NCI-H2196 treated with DMSO at 0.1 percent for 48 hours (cell line): ENCODE measurements around the gene IFNG.

Experiments used
- DNase-seq: peaks from one replicate; lab custom pipeline; 2025; ENCODE audit not compliant: unreplicated experiment; lab: John Stamatoyannopoulos, UW

IFNG gene

DNA sequence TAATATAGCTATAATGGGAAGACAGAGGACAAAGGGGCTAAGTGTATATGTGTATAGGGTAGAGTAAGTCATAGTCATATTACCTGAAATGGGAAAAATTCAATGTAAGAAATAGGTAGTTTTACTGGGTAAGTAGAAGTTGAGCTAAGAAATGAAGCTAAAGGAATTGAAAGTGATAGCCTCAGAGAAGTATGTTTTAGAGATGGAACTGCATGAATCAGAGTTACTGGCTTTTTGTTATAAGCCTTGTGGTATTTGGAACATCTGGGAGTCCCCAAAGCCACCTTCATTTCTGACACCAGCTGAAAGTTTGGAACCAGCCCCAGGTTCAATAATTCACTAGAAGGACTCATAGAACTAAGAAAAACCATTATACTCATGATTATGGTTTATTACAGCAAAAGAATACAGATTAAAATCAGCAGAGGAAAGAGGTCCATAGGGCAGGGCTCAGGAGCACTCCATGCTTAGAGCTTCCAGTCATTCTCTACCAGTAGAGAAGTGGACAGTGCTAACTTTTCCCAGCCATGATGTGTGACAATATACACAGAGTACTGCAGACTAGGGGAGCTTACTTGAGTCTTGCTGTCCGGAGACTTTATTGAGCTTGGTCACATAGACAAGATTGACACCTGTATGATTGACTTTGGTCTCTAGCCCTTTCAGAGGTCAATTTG is 9.8 kb upstream of the IFNG start:
- DNase-seq = no peak

DNA sequence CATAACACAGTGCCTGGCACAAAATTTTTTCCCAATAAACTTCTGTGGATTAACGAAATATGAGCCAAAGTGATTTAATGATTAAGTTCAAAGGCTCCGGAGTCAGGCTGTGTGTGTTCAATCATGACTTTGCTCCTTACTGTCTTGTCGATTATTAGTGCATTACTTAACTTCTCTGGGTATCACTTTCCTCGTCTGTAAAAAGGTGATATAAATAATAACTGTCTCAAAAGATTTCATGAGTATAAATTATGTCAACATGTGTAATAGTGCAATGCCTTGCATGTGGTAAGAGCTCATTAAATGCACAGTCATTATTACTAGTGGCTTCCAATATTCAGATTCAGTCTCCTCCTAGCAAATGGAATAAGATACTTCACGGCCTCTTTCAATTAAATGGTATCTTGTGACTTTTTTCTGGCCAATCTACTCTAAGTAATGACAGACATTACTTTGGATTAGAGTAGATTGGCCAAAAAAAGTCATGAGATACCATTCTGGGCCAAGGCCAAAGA is 6.8 kb upstream of the IFNG start:
- DNase-seq = no peak

- no peak for DNase-seq
These were observed 4.1 kb upstream of the IFNG start for GRCh38 chr12:68163560-68164081.

DNA sequence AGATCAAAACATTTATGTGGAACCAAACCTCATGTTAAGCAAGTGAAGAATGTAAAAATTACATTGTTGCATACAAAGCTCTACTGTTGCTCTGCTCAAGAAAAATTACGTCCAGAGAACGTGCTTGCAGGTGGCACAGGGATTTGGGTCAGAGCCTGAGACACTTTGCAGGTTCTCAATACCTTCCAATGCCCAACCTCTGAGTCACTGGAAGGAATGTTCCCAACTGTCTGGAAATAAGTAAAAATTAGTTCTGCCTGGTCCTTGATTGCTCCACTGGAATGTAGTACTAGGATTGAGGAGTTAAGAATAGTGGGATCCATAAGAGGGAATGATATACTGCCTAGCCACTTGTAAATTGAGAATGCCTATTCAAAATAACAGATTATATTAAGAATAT is 2.8 kb upstream of the IFNG start:
- no peak for DNase-seq

DNA sequence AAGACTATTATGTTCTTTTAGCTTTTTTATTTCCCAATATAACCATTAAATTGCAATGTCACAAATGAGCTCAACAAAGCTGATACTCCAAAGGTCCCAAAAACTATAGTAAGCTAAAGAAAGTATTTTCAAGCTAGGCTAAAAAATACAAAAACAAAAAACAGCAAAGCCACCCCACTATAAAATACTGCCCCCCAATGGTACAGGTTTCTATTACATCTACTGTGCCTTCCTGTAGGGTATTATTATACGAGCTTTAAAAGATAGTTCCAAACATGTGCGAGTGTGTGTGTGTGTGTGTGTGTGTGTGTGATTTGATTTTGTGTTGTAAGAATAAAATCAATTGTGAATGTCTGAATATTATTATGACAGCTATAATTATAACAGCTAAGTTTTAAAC is 1.1 kb downstream of the IFNG start:
- DNase-seq = no peak

- DNase-seq = no peak
These were observed 2.2 kb downstream of the IFNG start for GRCh38 chr12:68157380-68157779.

DNA sequence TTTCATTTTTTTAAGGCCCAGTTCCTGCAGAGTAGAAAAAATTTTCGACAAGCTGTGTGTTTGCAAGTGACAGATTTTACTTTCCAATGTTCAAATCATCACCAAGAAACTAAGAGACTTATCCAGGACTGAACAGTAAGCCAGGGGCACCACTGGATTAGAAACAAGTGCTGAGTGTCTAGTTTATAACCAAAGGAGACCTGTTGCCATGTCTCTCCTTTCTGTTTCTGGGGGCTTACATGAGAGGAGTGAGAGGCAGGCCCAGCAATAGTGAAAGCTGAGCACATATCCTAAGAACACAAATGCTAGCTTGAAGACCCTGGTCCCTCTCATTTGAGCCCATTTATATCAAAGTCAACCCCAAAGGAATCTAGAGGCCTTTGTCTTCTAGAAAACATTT is 2.9 kb downstream of the IFNG start:
- no peak for DNase-seq

GRCh38 chr12:68154779-68155178 is 4.8 kb downstream of the IFNG start:
- no peak for DNase-seq

- DNase-seq = no peak
These were observed 11.1 kb downstream of the IFNG start for GRCh38 chr12:68148261-68148951.

DNA sequence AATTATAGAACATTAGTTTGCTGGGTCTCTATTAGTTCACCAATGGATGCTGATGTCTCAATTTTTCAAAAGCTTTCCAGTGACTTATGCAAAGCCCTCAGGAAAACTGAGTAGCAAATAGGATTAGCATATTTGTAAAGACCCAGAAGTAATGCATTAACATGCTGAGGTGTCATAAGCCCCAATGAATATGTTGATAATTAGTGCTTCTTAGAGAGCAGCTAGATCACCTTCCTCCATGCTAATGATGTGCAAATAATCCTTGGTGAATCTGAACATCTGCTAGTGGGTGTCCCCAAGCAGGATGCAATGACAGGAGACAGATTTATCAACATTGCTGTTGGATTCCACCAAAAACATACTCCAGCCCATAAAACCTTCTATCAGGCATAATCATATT is 19.0 kb downstream of the IFNG start:
- no peak for DNase-seq

DNA sequence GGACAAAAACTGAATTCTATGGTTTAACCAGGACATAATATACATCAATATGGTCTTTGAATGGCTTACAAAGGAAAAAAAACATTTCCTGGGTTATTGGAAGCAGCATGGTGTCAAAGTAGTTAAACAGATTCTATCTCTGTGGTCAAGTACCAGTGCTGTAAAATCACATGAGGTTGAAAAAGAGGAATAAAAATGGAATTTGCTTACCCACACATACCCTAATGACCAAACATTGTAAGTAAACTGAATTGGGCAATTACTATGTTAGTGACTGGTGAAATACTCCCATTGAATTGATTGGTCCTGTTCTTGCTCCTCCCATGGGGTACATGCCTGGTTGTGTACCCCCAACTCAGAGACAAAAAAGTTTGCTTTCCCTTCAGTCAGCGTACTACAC is 19.6 kb downstream of the IFNG start:
- DNase-seq = no peak

- no peak for DNase-seq
These were observed 20.5 kb downstream of the IFNG start for GRCh38 chr12:68139001-68139400.

DNA sequence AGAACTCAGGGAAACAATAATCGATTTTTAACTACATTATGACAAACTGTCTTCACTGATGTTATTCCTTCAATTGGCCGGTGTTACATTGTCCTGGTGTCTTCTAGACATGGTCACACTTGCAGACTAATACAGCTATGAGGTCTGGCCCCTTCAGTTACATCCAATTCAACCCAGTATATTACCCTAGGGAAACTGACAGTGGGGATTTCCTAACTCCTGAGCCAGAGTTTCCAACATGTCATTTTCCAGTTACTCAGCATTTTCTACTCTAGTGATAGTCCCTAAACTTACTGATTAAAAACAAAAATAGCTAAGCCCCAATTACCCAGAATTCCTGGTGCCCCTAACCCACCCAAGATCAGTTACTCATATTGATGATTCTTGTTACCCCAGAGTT is 21.1 kb downstream of the IFNG start:
- no peak for DNase-seq

DNA sequence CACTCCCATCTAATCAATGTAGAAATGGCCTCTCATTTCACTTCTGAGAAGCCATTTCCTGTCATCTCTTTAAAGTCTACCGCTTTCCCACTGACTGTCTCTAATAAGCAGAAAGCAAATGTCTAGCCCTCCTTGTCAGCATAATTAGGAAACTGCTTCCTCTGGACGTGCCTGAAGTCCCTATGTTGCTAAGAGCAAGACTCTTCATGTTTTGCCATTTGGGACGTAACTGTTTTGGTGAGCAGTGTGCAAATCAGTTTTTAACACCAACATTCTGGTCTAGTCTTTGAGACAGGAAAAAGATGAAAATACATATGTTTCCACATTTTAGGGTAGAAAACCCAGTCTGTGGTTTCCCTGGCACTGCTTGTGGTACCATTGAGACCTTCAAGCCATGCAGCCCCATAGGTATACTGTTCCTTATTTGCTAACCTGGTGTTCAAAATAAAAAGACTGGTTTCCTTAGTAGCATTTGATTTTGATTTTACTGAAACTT is 22.2 kb downstream of the IFNG start:
- no peak for DNase-seq

GRCh38 chr12:68135520-68135919 is 24.0 kb downstream of the IFNG start:
- no peak for DNase-seq

DNA sequence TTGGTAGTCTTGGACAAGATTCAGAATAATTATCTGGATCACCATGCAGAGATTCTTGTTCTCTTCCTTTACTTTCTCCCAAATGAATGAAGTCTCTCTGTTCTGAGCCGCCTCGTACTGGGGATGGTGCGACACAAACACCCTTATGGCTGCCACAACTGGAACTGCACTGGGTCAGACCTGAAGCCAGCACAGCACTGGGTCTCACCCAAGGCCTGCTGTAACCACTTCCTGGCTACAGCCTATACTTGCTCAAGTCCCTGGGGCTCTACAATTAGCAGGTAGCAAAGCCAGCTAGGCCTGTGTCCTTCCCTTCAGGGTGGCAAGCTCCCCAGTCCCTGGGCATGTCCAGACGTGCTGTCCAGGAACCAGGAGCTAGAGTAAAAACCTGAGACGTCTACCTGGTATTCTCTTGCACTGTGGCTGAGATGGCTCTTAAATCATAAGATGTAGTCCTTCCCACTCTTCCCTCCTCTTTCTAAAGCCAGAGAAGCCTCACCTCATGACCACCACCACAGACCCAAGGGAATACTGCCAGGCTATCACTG is 27.6 kb downstream of the IFNG start:
- DNase-seq = no peak

GRCh38 chr12:68129979-68130378 is 29.6 kb downstream of the IFNG start:
- no peak for DNase-seq

DNA sequence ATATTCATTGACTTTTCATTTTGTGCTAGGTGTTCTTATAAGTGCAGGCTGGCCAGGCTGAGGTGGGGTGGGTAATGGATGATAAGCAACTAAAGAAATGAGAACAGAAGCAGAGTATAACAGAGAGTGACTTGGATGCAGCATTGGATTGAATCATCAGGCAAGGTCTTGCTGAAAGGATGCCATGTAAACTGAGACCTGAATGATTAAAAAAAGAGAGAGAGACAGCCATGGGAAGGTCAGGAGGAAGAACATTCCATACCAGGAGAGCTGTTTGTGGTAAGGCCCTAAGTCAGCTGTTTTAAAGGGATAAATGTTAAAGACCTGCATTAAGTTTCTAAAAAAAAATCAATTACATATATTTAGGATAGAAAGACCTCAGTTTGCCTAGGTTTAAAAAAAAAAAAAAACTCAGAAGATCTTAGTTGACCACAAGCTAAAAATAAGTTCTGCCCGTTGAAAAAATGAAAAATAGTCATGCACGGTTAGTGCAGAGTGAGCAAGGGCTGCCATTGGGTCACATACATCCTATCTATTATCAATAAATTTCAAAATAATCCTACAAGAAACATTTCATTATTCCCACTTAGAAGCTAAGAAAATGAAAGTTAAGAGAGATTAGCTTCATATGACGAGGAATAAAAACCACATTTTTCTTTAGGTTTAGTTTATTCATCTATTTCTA is 37.2 kb downstream of the IFNG start:
- no peak for DNase-seq

DNA sequence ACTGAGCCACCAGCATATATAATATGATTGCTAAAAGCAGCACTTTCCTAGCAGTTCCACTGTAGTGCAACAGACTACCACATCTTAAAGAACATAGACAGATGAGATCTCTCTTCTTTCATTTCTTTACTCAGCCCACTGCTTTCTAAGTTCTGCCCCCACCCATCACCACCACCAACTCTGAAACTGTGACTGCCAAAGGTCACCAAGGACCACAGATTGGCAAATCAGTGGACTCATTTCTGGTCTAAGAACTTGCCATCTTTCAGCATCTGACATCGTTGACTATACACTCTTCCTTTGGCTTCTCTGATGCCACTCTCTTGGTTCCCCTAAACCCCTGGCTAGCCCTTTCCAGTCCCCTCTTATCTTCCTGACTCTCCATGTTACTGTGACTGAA is 38.4 kb downstream of the IFNG start:
- DNase-seq = no peak

DNA sequence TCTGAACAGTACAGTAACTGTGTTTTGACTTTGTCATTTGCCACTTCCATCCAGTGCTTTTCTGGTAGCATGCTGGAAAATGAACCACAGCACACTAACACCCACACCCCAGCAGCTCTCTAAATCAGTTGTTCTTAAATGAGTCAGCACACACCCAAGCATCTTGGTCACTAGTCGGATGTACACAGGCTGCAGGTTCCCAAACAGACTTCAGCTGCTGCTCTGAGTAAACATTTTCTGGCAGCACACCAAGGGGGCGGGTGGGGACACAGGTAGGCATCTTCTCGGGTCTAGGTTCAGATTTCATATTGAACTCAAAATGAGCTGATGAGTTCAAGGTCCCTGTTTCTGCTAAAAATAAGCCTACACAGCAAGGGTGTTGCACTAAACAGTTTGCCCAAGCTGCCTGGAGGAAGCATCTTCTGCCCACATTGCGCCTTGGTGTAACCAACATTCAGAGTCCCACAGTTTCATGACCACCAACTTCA is 39.8 kb downstream of the IFNG start:
- no peak for DNase-seq

GRCh38 chr12:68119250-68119649 is 40.3 kb downstream of the IFNG start:
- DNase-seq = no peak
